Measurements from ENCODE around the gene TBX1.

The TBX1 gene

DNA sequence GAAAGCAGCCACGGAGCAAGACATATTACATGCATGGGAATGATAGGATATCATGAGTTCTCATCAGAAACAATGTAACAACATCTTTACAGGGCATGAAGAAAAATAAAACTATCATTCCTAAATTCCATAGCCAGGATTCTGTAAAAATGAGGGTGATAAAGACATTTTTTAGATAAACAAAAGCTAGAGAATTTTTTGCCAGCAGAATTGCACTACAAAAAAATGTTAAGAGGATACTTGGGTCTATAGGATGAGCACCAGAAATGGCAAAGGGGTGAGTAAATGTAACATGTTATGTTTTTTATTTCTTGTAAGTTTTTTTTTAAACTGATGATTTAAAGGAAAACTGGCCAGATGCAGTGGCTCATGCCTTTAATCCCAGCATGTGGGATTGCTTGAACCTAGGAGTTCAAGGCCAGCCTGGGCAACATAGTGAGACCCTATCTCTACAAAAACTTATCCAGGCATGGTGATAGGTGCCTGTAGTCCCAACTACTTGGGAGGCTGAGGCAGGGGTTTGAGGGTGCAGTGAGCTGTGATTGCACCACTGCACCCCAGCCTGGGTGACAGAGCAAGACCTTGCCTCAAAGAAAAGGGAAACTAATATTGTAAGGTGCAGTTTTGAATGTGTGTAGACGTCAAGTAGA, 33.2 kb downstream of the TBX1 start:
- no peak for DNase-seq (ENCODE audit: low read depth)
- TF ChIP-seq, protein P1, sequence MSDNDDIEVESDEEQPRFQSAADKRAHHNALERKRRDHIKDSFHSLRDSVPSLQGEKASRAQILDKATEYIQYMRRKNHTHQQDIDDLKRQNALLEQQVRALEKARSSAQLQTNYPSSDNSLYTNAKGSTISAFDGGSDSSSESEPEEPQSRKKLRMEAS (IDR thresholded peaks at IDR 0.05; ENCODE audit: low read depth, low read length): no peak
- TF ChIP-seq MYC (IDR thresholded peaks at IDR 0.05; ENCODE audit: low read depth, low read length): no peak
- TF ChIP-seq, protein P2, sequence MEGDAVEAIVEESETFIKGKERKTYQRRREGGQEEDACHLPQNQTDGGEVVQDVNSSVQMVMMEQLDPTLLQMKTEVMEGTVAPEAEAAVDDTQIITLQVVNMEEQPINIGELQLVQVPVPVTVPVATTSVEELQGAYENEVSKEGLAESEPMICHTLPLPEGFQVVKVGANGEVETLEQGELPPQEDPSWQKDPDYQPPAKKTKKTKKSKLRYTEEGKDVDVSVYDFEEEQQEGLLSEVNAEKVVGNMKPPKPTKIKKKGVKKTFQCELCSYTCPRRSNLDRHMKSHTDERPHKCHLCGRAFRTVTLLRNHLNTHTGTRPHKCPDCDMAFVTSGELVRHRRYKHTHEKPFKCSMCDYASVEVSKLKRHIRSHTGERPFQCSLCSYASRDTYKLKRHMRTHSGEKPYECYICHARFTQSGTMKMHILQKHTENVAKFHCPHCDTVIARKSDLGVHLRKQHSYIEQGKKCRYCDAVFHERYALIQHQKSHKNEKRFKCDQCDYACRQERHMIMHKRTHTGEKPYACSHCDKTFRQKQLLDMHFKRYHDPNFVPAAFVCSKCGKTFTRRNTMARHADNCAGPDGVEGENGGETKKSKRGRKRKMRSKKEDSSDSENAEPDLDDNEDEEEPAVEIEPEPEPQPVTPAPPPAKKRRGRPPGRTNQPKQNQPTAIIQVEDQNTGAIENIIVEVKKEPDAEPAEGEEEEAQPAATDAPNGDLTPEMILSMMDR (IDR thresholded peaks at IDR 0.05; ENCODE audit: low read depth, low read length): no peak
- no peak for TF ChIP-seq POLR2A (IDR thresholded peaks at IDR 0.05; ENCODE audit: extremely low read depth, insufficient read length)
- no peak overlapping the region for H3K4me3 ChIP-seq (ENCODE audit: low read depth, low read length)

DNA sequence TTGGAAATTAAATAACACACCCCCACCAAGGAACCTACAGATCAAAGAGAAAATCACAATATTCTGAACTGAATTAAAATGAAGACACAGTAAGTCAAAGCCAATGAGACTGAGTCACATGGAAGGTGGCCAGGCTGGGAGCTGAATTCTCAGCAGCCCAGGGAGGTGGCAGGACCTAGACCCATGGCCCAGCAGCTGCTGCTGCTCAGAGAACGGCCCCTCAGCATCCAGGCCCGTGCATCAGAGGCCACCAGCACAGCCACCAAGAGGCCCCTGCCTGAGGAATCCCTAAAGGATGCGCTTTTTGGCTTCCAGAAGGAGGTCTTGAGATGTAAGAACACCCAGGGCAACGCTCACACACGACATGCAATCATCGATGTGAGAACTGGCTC, 35.0 kb downstream of the TBX1 start:
- DNase-seq (ENCODE audit: low read depth): no peak
- H3K4me3 ChIP-seq (ENCODE audit: low read depth, low read length): no peak overlapping the region
- TF ChIP-seq, protein P2 (IDR thresholded peaks at IDR 0.05; ENCODE audit: low read depth, low read length): no peak
- TF ChIP-seq MYC (IDR thresholded peaks at IDR 0.05; ENCODE audit: low read depth, low read length) (no peak), POLR2A (IDR thresholded peaks at IDR 0.05; ENCODE audit: extremely low read depth, insufficient read length) (no peak)
- TF ChIP-seq, protein P1 (IDR thresholded peaks at IDR 0.05; ENCODE audit: low read depth, low read length): no peak

DNA sequence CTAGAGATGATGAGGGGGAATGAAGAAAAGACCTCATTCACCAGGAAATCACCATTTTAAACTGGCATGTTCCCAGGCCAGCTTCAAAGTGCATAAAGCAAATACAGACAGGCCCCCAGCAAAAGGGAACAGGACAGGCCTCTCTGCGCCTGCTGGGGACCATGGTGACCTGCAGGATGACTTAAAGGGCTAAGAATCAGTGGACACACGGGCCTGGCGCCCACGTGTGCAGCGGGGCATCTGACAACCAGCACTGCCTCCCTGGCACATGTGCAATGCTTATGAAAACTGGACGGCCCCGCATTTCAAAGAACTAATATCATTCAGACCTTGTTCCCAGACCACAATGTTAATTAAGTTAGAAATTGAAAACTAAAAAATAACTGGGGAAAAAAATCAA, 35.6 kb downstream of the TBX1 start:
- H3K4me3 ChIP-seq (ENCODE audit: low read depth, low read length): no peak overlapping the region
- DNase-seq (ENCODE audit: low read depth): no peak
- no peak for TF ChIP-seq MYC (IDR thresholded peaks at IDR 0.05; ENCODE audit: low read depth, low read length)
- TF ChIP-seq POLR2A (IDR thresholded peaks at IDR 0.05; ENCODE audit: extremely low read depth, insufficient read length): no peak
- TF ChIP-seq, protein P2 (IDR thresholded peaks at IDR 0.05; ENCODE audit: low read depth, low read length): no peak
- TF ChIP-seq, protein P1 (IDR thresholded peaks at IDR 0.05; ENCODE audit: low read depth, low read length): no peak

DNA sequence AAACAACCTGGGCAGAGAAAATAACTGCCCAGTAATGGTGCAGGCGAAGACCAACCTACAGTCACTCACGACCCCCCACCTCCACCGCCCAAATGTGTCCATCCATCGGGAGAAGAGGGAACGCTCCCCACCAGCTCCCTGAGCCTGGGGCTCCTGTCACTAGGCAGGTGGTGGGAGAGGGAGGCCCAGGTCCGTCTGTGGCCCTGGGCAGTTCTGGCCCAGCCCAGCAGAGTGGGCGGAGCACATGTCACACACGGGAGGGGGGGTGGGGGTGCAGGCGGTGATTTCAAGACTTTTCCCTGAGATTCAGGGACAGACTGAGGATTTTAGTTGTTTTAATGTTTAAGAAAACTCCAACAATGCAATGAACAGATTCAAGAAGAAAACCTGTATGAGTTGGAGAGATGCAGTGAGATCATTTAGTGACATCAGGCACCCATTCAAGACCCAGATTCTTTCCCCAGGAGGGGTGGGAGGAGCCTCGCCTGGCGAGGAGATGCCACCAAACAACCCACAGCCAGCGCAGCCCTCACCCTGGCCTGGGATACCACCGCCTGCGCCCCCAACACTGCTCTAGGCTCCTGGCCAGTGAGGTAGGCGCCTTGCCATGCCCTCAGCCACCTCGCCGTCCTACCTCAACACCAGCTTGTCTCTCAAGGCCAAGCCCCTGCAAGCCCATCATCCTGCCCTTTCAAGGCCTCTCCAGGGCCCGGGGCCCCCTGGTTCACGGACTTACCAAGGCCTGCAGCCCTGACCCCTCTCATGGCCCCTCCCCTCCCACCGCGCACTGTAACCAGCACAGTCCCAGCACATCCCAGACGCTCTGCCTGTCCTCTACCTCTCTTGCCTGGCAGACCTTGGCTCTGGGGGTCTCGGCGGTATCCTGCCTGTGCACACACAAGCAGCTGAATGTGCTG, 36.8 kb downstream of the TBX1 start:
- TF ChIP-seq MYC (IDR thresholded peaks at IDR 0.05; ENCODE audit: low read depth, low read length): no peak
- TF ChIP-seq, protein P2 (IDR thresholded peaks at IDR 0.05; ENCODE audit: low read depth, low read length): no peak
- TF ChIP-seq, protein P1 (IDR thresholded peaks at IDR 0.05; ENCODE audit: low read depth, low read length): no peak
- TF ChIP-seq POLR2A (IDR thresholded peaks at IDR 0.05; ENCODE audit: extremely low read depth, insufficient read length): no peak
- H3K4me3 ChIP-seq (ENCODE audit: low read depth, low read length): no peak overlapping the region
- no peak for DNase-seq (ENCODE audit: low read depth)

DNA sequence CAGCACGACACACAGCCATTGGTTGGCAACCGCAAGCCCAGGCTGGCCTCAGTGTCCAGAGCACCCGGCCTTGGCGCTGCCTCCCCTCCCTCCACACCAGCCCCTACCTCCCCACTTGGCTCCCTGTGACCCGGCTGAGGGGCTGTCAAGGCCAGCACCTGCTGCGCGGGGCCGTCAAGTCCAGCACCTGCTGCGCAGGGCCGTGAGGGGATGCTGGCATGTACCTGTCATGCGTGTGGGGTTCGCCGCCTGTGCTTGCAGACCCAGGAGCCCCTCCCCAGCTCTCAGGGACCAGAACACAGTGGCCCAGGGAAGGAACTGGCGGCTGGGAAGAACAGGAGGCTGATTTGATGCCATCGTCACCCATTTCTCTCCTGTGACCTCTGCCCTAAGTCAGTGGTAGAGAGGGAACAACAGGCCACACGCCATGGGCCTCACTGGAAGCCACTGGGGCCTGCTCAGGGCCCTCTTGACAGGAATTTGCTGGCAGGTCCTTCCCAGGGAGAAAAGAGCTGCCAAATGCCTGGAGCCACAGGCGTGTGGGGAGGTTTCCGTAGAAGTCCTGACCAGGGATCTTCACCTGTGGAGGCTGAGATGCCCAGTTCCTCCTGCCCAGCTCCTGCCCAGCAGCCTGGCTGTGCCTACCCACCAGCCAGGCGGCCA, 37.6 kb downstream of the TBX1 start:
- TF ChIP-seq MYC (IDR thresholded peaks at IDR 0.05; ENCODE audit: low read depth, low read length): no peak
- TF ChIP-seq POLR2A (IDR thresholded peaks at IDR 0.05; ENCODE audit: extremely low read depth, insufficient read length): no peak
- TF ChIP-seq, protein P2 (IDR thresholded peaks at IDR 0.05; ENCODE audit: low read depth, low read length): no peak
- TF ChIP-seq, protein P1 (IDR thresholded peaks at IDR 0.05; ENCODE audit: low read depth, low read length): no peak
- H3K4me3 ChIP-seq (ENCODE audit: low read depth, low read length): no peak overlapping the region
- DNase-seq (ENCODE audit: low read depth): no peak

All from NB4 (cell line).